Left ventricle myocardium inferior (tissue), 1 donor: ENCODE results near the gene MAD2L2. TPM values are rescaled to one million over a fixed set of nuclear protein-coding genes. Genes with fewer than 3 reads are reported as not detected.
A peak's percentile ranks its signal among the peaks of the same experiment; 100 is the strongest.

Experiments
- DNase-seq: peaks from one replicate; pipeline ENCODE4 v3.0.0-alpha.2; 2020
- H3K27ac ChIP-seq: fragments of 200-600 bp; replicated peaks from 2 replicates; pipeline ENCODE4 v1.8.0; 2021
- H3K27me3 ChIP-seq: fragments of 200-600 bp; 2 replicates; pipeline ENCODE4 v1.8.0; 2021; ENCODE audit warnings: low read depth
- H3K36me3 ChIP-seq: fragments of 200-600 bp; 2 replicates; pipeline ENCODE4 v1.8.0; 2021
- H3K4me1 ChIP-seq: fragments of 200-600 bp; 2 replicates; pipeline ENCODE4 v1.8.0; 2021
- H3K4me3 ChIP-seq: fragments of 200-600 bp; 2 replicates; pipeline ENCODE4 v1.8.0; 2021; ENCODE audit warnings: mild to moderate bottlenecking, moderate library complexity
- H3K9me3 ChIP-seq: fragments of 200-600 bp; replicated peaks from 2 replicates; pipeline ENCODE4 v1.8.0; 2021
- intact Hi-C: fragments of 100-400 bp; cut with micrococcal nuclease; formaldehyde crosslinking; loops from one replicate; pipeline ENCODE4 v1.11.0; 2022
- total RNA-seq: library from RNA; stranded (reverse); fragmentation: NEBNext Ultra II Directional; extraction: Animal tissue kit (Norgen Biotek cat#: 25700); gene quantifications from one replicate; pipeline ENCODE4 v1.2.1, GENCODE V29; 2021
- TF ChIP-seq, protein P1 (sequence below): fragments of 200-600 bp; IDR thresholded peaks from 2 replicates; pipeline ENCODE4 v1.8.0; 2021; ENCODE audit warnings: antibody characterized with exemption, mild to moderate bottlenecking, borderline replicate concordance
- donor health status: DM: no; HTN: yes; CAD: no; lungs with severe emphysema.

MAD2L2 gene
- total RNA-seq, 1 donor from 2014 or later, result 17.2 TPM

DNA sequence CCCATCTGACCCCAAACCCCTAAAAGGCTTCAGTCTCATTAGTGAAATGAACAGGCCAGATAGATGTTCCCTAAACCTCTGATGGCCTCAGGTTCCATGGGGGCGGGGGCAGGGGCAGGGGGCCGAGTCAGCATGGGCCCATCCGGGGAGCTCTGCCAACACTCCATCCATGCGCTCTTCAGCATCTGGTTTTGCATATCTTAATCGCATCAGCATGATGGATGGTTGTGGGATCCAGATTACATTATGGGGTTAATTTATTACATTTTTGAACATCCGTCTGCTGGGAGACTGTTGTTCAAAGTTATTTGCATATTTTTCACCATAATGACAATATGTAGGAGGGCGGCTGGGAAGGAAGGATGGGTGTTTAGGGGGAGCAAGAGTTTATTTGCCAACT lies 3.1 kb upstream of the MAD2L2 start:
- Histone ChIP-seq H3K36me3 (no peaks in the 10 kb centered on the region), H3K4me3 (no peak overlapping the region), H3K27ac (no peak overlapping the region), H3K27me3 (peaks cover 37% of the 10 kb centered on the region), H3K9me3 (no peaks in the 10 kb centered on the region), H3K4me1 (peaks cover 28% of the 10 kb centered on the region)
- TF ChIP-seq, protein P1, sequence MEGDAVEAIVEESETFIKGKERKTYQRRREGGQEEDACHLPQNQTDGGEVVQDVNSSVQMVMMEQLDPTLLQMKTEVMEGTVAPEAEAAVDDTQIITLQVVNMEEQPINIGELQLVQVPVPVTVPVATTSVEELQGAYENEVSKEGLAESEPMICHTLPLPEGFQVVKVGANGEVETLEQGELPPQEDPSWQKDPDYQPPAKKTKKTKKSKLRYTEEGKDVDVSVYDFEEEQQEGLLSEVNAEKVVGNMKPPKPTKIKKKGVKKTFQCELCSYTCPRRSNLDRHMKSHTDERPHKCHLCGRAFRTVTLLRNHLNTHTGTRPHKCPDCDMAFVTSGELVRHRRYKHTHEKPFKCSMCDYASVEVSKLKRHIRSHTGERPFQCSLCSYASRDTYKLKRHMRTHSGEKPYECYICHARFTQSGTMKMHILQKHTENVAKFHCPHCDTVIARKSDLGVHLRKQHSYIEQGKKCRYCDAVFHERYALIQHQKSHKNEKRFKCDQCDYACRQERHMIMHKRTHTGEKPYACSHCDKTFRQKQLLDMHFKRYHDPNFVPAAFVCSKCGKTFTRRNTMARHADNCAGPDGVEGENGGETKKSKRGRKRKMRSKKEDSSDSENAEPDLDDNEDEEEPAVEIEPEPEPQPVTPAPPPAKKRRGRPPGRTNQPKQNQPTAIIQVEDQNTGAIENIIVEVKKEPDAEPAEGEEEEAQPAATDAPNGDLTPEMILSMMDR, result no peak
- no peak for DNase-seq
- intact Hi-C loops, result no loop called here

DNA sequence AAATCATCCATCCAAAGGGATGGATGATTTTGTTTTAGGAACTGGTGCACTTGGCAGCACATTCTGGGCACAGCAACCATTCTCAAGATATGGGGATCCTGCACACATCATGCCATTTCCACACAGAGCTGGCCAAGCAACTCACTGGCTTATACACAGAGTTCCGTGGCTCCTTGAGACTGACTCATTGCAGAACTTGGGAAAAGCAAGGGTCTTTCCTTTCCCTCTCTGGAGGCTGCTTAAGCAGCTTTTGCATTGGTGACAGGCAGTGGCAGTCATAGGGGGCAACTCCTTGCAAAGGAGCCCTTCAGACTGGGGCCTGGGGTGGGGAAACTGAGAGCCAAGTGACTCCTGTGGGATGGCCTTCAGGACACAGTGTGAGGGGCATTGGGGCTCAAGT lies 1.9 kb upstream of the MAD2L2 start:
- no peak for DNase-seq
- H3K27me3 ChIP-seq, result peaks cover 24% of the 10 kb centered on the region
- no peak overlapping the region for H3K4me3 ChIP-seq
- no peaks in the 10 kb centered on the region for H3K9me3 ChIP-seq
- no peak overlapping the region for H3K27ac ChIP-seq
- TF ChIP-seq, protein P1, result no peak
- intact Hi-C loops, result no loop called here
- H3K36me3 ChIP-seq, result no peaks in the 10 kb centered on the region
- H3K4me1 ChIP-seq, result peaks cover 28% of the 10 kb centered on the region

DNA sequence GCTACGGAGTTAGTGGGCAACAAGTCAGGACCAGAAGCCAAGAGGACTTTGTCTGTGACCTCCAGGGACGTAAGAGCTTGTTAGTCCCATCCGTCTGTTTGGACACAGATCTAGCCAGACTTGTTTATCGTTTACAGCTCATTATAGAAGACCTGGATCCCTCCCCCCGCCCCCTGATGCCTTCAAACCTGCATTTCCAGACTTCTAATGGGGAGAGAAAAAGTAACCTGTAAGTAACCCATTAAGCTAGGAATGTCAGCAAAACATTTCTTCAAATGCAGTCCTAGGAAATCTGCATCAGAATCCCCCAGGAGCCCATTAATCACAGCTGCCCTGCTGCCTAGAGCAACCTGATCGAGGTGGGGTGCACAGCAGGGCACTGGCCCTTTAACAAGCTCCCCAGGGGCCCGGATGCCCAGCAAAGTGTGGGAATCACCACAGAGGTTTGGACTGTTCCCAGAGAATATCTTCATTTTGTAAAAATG lies 1.4 kb upstream of the MAD2L2 start:
- TF ChIP-seq, protein P1, result no peak
- no peak overlapping the region for H3K27ac ChIP-seq
- H3K4me1 ChIP-seq, result peaks cover 28% of the 10 kb centered on the region
- H3K9me3 ChIP-seq, result no peaks in the 10 kb centered on the region
- no peak for DNase-seq
- no peak overlapping the region for H3K4me3 ChIP-seq
- H3K36me3 ChIP-seq, result no peaks in the 10 kb centered on the region
- H3K27me3 ChIP-seq, result peaks cover 20% of the 10 kb centered on the region
- intact Hi-C loops, result no loop called here

DNA sequence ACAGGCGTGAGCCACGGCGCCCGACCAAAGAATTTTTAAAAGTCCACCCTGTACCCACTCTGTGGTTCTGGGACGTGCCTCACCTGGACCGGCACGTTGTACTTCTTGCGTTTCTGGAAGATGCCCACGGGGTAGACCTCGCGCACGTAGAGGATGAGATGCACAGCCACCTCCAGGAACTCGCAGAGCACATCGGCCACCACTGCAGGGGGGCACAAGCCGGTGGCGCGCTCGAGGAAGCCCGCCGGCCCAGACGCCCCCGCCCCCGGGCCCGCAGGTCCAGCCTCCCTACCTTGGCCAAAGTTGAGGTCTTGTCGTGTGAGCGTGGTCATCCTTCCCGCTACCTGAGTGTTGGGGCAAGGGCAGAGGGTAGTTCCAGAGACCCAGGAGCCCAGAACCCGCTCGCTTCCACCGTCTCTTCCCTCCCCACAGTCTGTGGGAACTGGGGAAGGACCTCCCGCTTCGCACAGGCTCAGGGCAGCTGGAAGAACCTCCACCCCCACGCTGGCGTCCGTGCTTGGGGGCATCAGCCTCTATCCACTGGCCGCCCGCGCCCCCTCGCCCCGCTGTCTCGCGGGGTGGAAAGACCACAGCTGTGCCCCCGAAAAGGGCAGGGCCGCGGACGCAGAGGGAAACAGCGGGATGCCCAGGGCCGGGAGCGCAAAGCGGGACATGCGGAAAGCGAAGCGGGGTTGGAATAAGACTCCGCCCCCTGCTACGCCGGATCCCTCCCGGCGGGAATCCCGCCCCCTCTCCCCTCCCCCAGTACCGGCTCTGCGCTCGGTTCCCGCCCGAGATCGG lies 478 bp downstream of the MAD2L2 start:
- no peaks in the 10 kb centered on the region for H3K9me3 ChIP-seq
- intact Hi-C loops, result no loop called here
- peak overlapping the region; percentile 98 for H3K4me3 ChIP-seq
- peaks cover 6% of the 10 kb centered on the region for H3K27me3 ChIP-seq
- H3K36me3 ChIP-seq, result peaks cover 12% of the 10 kb centered on the region
- TF ChIP-seq, protein P1, result no peak
- H3K4me1 ChIP-seq, result peaks cover 28% of the 10 kb centered on the region
- no peak for DNase-seq
- peak overlapping the region; percentile 84 for H3K27ac ChIP-seq

DNA sequence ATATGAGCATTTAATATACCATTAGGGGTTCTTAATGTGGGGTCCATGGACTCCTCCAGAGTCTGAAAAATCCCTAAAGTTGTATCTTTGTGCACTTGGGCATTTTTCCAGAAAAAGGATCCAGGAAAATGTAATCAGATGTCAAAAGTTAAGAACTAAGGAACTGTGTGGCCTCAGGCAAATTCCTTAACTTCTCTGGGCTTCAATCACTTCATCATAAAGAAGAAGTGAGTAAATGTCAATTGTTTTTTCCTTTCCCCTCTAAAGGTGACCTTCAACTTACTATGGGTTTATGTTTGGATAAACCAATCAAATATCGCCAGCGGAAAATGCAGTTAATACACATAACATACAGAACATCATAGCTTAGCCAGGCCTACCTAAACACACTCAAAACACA lies 2.5 kb downstream of the MAD2L2 start:
- intact Hi-C loops, result no loop called here
- TF ChIP-seq, protein P1, result no peak
- peaks cover 33% of the 10 kb centered on the region for H3K36me3 ChIP-seq

More for the DNA sequence above, 2.5 kb downstream of the MAD2L2 start:
- DNase-seq, result no peak
- no peaks in the 10 kb centered on the region for H3K27me3 ChIP-seq
- H3K27ac ChIP-seq, result no peak overlapping the region
- H3K4me1 ChIP-seq, result peaks cover 28% of the 10 kb centered on the region
- no peak overlapping the region for H3K4me3 ChIP-seq
- H3K9me3 ChIP-seq, result no peaks in the 10 kb centered on the region
